ENCODE data around the gene NSD1.
"Not testable (repeated sequence)": the region's sequence is repeated elsewhere in the genome, so short reads cannot be mapped to it uniquely, and the experiment has no call there.

The NSD1 gene

GRCh38 chr5:177241768-177242167, 108.2 kb downstream of the NSD1 start:
- H3K27ac ChIP-seq: no peak overlapping the region
- TF ChIP-seq CTCF (conservative IDR thresholded peaks at IDR 0.05): no peak

GRCh38 chr5:177242304-177242703, 108.7 kb downstream of the NSD1 start:
- no peak for TF ChIP-seq CTCF (conservative IDR thresholded peaks at IDR 0.05)

GRCh38 chr5:177249761-177250537, 116.4 kb downstream of the NSD1 start:
- H3K27ac ChIP-seq: peak overlapping the region; percentile 13; the same call in 1 of the 2 replicates
- TF ChIP-seq CTCF (conservative IDR thresholded peaks at IDR 0.05): no peak

More at GRCh38 chr5:177242304-177242703, 108.7 kb downstream of the NSD1 start:
- H3K27ac ChIP-seq: no peak overlapping the region

- no peak for TF ChIP-seq CTCF (conservative IDR thresholded peaks at IDR 0.05)
Observed at GRCh38 chr5:177253252-177253651, 119.7 kb downstream of the NSD1 start.

GRCh38 chr5:177256296-177256695, 122.7 kb downstream of the NSD1 start:
- no peak overlapping the region for H3K27ac ChIP-seq
- no peak for TF ChIP-seq CTCF (conservative IDR thresholded peaks at IDR 0.05)

More at GRCh38 chr5:177253252-177253651, 119.7 kb downstream of the NSD1 start:
- no peak overlapping the region for H3K27ac ChIP-seq

GRCh38 chr5:177258711-177259110, 125.1 kb downstream of the NSD1 start:
- not testable (repeated sequence) for H3K27ac ChIP-seq

GRCh38 chr5:177260961-177261360, 127.4 kb downstream of the NSD1 start:
- TF ChIP-seq CTCF (conservative IDR thresholded peaks at IDR 0.05): no peak
- peak overlapping the region; percentile 12 for H3K27ac ChIP-seq

- H3K27ac ChIP-seq: peak overlapping the region; percentile 12
- TF ChIP-seq CTCF (conservative IDR thresholded peaks at IDR 0.05): no peak
Observed at GRCh38 chr5:177261510-177261909, 127.9 kb downstream of the NSD1 start.
